K562 (cell line): Measurements from ENCODE around the gene RBFOX1. TPM values are rescaled to one million over a fixed set of nuclear protein-coding genes. Genes with fewer than 3 reads are reported as not detected.

Source experiments
- RAD21 ChIP-seq, 2 experiments: fragments of 250-450 bp in 1 of 2; fragments of 450-650 bp in 1 of 2; sonication (Bioruptor Pico) in 1 of 2; formaldehyde crosslinking in 1 of 2; IDR thresholded peaks in 1 of 2; conservative IDR thresholded peaks in 1 of 2; 2 replicates each; pipeline versions ENCODE4 v1.4.0 to v1.8.0; 2020 to 2022; ENCODE audit warnings: mild to moderate bottlenecking in 2 of 2, moderate library complexity in 1 of 2
- SMC3 ChIP-seq: conservative IDR thresholded peaks from 2 replicates; pipeline ENCODE4 v1.6.1; 2011; ENCODE audit warnings: low read depth, low read length, improper control_type of control experiment; ENCODE audit not compliant: insufficient read depth
- polyA plus RNA-seq, 8 experiments: library from polyadenylated mRNA; depleted of rRNA in 4 of 8; stranded (reverse) in 5 of 8; unstranded in 3 of 8; fragments of >200 nt; fragmentation: Nextera tagmentation in 2 of 8; fragmentation: Illumina TruSeq in 1 of 8; extraction: Ambion mirVana in 2 of 8; extraction: Trizol in 1 of 8; gene quantifications; 2 replicates each; pipeline versions ENCODE4 v1.2.1 to v1.2.3, GENCODE V29; 2011 to 2014; ENCODE audit warnings: inconsistent platforms in 1 of 8, missing spikeins in 1 of 8
- total RNA-seq, 7 experiments: library from RNA; depleted of rRNA in 6 of 7; stranded (reverse); fragments of >200 nt in 6 of 7; fragmentation: Illumina TruSeq in 2 of 7; extraction: Trizol in 2 of 7; gene quantifications; 2 replicates each; pipeline versions ENCODE4 v1.2.1 to v1.2.3, GENCODE V29; 2011 to 2021; ENCODE audit warnings: low replicate concordance in 1 of 7
- TF ChIP-seq, protein P1 (sequence below), 2 experiments: fragments of 450-650 bp; formaldehyde crosslinking in 1 of 2; IDR thresholded peaks; 2 replicates each; pipeline versions ENCODE4 v1.4.0 to v1.6.1; 2014 to 2020; ENCODE audit warnings: mild to moderate bottlenecking in 2 of 2, borderline replicate concordance in 1 of 2, low read depth in 1 of 2
- TF ChIP-seq, protein P2 (sequence below): fragments of 200-800 bp; sonication (Bioruptor generic); IDR thresholded peaks from 2 replicates; pipeline ENCODE4 v1.6.1; 2017; ENCODE audit warnings: missing genetic modification characterization, missing compliant biosample characterization

RBFOX1 gene
- total and polyA plus RNA-seq, 9 of the 15 experiments (the other 6 are each of a cell fraction or from before 2014, with no cell fraction given) = 0.03 TPM; not detected in 8

DNA sequence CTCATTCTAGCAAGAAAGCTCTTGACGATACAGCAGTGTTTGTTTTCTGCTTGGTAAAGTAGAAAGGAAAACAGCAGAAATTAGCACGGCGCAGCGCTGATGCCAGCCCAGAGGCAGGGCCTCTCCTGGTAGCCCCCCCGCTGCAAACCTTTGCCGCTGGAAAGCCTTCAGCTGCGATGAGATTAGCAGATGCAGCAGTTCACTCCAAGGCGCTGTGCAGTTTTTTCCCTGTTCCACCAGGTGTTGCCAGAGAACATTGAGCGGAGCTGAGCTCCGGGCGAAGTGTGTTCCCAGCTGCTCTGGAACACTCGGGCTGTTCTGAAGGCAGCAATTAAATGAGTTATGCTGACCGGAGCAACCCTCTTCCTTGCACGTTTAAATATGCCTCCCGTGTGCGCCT lies 72.5 kb downstream of the RBFOX1 start (continued):
- TF ChIP-seq, protein P1, sequence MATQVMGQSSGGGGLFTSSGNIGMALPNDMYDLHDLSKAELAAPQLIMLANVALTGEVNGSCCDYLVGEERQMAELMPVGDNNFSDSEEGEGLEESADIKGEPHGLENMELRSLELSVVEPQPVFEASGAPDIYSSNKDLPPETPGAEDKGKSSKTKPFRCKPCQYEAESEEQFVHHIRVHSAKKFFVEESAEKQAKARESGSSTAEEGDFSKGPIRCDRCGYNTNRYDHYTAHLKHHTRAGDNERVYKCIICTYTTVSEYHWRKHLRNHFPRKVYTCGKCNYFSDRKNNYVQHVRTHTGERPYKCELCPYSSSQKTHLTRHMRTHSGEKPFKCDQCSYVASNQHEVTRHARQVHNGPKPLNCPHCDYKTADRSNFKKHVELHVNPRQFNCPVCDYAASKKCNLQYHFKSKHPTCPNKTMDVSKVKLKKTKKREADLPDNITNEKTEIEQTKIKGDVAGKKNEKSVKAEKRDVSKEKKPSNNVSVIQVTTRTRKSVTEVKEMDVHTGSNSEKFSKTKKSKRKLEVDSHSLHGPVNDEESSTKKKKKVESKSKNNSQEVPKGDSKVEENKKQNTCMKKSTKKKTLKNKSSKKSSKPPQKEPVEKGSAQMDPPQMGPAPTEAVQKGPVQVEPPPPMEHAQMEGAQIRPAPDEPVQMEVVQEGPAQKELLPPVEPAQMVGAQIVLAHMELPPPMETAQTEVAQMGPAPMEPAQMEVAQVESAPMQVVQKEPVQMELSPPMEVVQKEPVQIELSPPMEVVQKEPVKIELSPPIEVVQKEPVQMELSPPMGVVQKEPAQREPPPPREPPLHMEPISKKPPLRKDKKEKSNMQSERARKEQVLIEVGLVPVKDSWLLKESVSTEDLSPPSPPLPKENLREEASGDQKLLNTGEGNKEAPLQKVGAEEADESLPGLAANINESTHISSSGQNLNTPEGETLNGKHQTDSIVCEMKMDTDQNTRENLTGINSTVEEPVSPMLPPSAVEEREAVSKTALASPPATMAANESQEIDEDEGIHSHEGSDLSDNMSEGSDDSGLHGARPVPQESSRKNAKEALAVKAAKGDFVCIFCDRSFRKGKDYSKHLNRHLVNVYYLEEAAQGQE (IDR thresholded peaks at IDR 0.05; ENCODE audit: borderline replicate concordance) = peak; percentile 9; the same call in 1 of the 2 replicates
- TF ChIP-seq, protein P1 (CRISPR knock-in tag; IDR thresholded peaks at IDR 0.05; ENCODE audit: low read depth) = no peak
- TF ChIP-seq RAD21 (CRISPR knock-in tag; conservative IDR thresholded peaks at IDR 0.05 in 1 of 2, IDR thresholded peaks at IDR 0.05 in 1 of 2) (peak; percentile 6 to 42; a peak in 2 of 4 replicates), SMC3 (0 out of 2 replicates have a peak, but pooled peaks have one; percentile 14)
- TF ChIP-seq, protein P2, sequence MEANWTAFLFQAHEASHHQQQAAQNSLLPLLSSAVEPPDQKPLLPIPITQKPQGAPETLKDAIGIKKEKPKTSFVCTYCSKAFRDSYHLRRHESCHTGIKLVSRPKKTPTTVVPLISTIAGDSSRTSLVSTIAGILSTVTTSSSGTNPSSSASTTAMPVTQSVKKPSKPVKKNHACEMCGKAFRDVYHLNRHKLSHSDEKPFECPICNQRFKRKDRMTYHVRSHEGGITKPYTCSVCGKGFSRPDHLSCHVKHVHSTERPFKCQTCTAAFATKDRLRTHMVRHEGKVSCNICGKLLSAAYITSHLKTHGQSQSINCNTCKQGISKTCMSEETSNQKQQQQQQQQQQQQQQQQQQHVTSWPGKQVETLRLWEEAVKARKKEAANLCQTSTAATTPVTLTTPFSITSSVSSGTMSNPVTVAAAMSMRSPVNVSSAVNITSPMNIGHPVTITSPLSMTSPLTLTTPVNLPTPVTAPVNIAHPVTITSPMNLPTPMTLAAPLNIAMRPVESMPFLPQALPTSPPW (CRISPR knock-in tag) = peak; percentile 30; the same call in 1 of the 2 replicates
